ENCODE results near the gene AKAP13. TPM values are rescaled to one million over a fixed set of nuclear protein-coding genes. Genes with fewer than 3 reads are reported as not detected.
A peak's percentile ranks its signal among the peaks of the same experiment; 100 is the strongest.

Gene AKAP13
- polyA plus RNA-seq, 3 donors, result 47.9 to 99.7 (median 92.6) TPM

GRCh38 chr15:85490856-85491255, 110.5 kb downstream of the AKAP13 start:
- Mint-ChIP-seq H3K4me1 (peaks cover 61% of the 10 kb centered on the region), H3K27ac (peak overlapping the region in 5 of 7 donors; percentile 26 to 89 (median 50)), H3K36me3 (peaks cover 0 to 9% of the 10 kb centered on the region in 2 donors), H3K27me3 (ENCODE audit: low read depth in 3 of 3) (peaks cover 0 to 2% (median 1%) of the 10 kb centered on the region in 3 donors), H3K4me3 (no peak overlapping the region), H3K9me3 (no peaks in the 10 kb centered on the region)
- peak in 2 of 3 donors; percentile 27 to 58 for DNase-seq
- no peaks in the 10 kb centered on the region for H3K9me3 ChIP-seq (replicated peaks in 1 of 2; ENCODE audit: control insufficient read depth in 1 of 2, insufficient read depth in 1 of 2, low read length in 2 of 2)
- H3K4me2 ChIP-seq (replicated peaks; ENCODE audit: extremely low read depth, low read length, poor library complexity, severe bottlenecking), result no peak overlapping the region
- peaks cover 22% of the 10 kb centered on the region for H3K79me2 ChIP-seq (ENCODE audit: insufficient read depth, low read length)
- no peak for TF ChIP-seq CTCF (IDR thresholded peaks at IDR 0.05)
- H3K27ac ChIP-seq (ENCODE audit: low read depth in 1 of 2, low read length in 2 of 2), result peak overlapping the region in 1 of 2 donors; percentile 34
- H2AFZ ChIP-seq (ENCODE audit: insufficient read depth, low read depth, low read length, poor library complexity, severe bottlenecking), result no peak overlapping the region
- intact Hi-C loops (cut with micrococcal nuclease), result loop anchor here in 1 of 2 donors (5.0 kb wide), 2 partner anchors 41 to 91 kb away; no protein-coding TSS in a partner anchor
- no peaks in the 10 kb centered on the region for H3K27me3 ChIP-seq (ENCODE audit: control insufficient read depth in 2 of 2, insufficient read depth in 2 of 2, low read length in 2 of 2)
- WGBS (ENCODE audit: insufficient coverage), result 86% methylated on average over 1 of the region's 1 CpG
- H3K4me1 ChIP-seq (ENCODE audit: control insufficient read depth in 1 of 2, insufficient read depth in 2 of 2, low read length in 2 of 2), result peaks cover 32% of the 10 kb centered on the region in 2 donors
- H3K4me3 ChIP-seq (replicated peaks in 1 of 3; ENCODE audit: low read depth in 2 of 3, low read length in 3 of 3), result no peak overlapping the region
- H4K20me1 ChIP-seq (ENCODE audit: insufficient read depth, low read length), result peaks cover 6% of the 10 kb centered on the region
- H3K36me3 ChIP-seq (replicated peaks in 1 of 2; ENCODE audit: control insufficient read depth in 1 of 2, insufficient read depth in 2 of 2, low read length in 2 of 2), result no peaks in the 10 kb centered on the region
- H3K9ac ChIP-seq (ENCODE audit: insufficient read depth, low read length, poor library complexity, severe bottlenecking), result no peak overlapping the region

- H3K27me3 Mint-ChIP-seq (ENCODE audit: low read depth in 3 of 3), result peaks cover 0 to 2% (median 1%) of the 10 kb centered on the region in 3 donors
- Histone ChIP-seq H2AFZ (ENCODE audit: insufficient read depth, low read depth, low read length, poor library complexity, severe bottlenecking) (no peak overlapping the region), H3K9ac (ENCODE audit: insufficient read depth, low read length, poor library complexity, severe bottlenecking) (no peak overlapping the region), H3K4me3 (replicated peaks in 1 of 3; ENCODE audit: low read depth in 2 of 3, low read length in 3 of 3) (no peak overlapping the region), H3K27me3 (ENCODE audit: control insufficient read depth in 2 of 2, insufficient read depth in 2 of 2, low read length in 2 of 2) (no peaks in the 10 kb centered on the region), H3K36me3 (replicated peaks in 1 of 2; ENCODE audit: control insufficient read depth in 1 of 2, insufficient read depth in 2 of 2, low read length in 2 of 2) (no peaks in the 10 kb centered on the region), H3K4me1 (ENCODE audit: control insufficient read depth in 1 of 2, insufficient read depth in 2 of 2, low read length in 2 of 2) (peaks cover 32% of the 10 kb centered on the region in 2 donors), H4K20me1 (ENCODE audit: insufficient read depth, low read length) (peaks cover 6% of the 10 kb centered on the region), H3K27ac (ENCODE audit: low read depth in 1 of 2, low read length in 2 of 2) (no peak overlapping the region), H3K4me2 (replicated peaks; ENCODE audit: extremely low read depth, low read length, poor library complexity, severe bottlenecking) (no peak overlapping the region), H3K9me3 (replicated peaks in 1 of 2; ENCODE audit: control insufficient read depth in 1 of 2, insufficient read depth in 1 of 2, low read length in 2 of 2) (no peaks in the 10 kb centered on the region), H3K79me2 (ENCODE audit: insufficient read depth, low read length) (peaks cover 18% of the 10 kb centered on the region)
- peak in 2 of 3 donors; percentile 9 to 36 for DNase-seq
- H3K27ac Mint-ChIP-seq, result peak overlapping the region in 2 of 7 donors; percentile 78 to 90
- 50% methylated on average over 2 of the region's 4 CpGs for WGBS (ENCODE audit: insufficient coverage)
- H3K9me3 Mint-ChIP-seq, result no peaks in the 10 kb centered on the region
- no peak overlapping the region for H3K4me3 Mint-ChIP-seq
- no peak for TF ChIP-seq CTCF (IDR thresholded peaks at IDR 0.05)
- H3K36me3 Mint-ChIP-seq, result peaks cover 0 to 9% of the 10 kb centered on the region in 2 donors
- peaks cover 57% of the 10 kb centered on the region for H3K4me1 Mint-ChIP-seq
- intact Hi-C loops (cut with micrococcal nuclease), result loop anchor here in 1 of 2 donors (5.0 kb wide), 2 partner anchors 41 to 91 kb away; no protein-coding TSS in a partner anchor
Observed at GRCh38 chr15:85491691-85492090, 111.3 kb downstream of the AKAP13 start.
